Measurements from ENCODE around the gene LIN37.
A peak's percentile ranks its signal among the peaks of the same experiment; 100 is the strongest.

The LIN37 gene

DNA sequence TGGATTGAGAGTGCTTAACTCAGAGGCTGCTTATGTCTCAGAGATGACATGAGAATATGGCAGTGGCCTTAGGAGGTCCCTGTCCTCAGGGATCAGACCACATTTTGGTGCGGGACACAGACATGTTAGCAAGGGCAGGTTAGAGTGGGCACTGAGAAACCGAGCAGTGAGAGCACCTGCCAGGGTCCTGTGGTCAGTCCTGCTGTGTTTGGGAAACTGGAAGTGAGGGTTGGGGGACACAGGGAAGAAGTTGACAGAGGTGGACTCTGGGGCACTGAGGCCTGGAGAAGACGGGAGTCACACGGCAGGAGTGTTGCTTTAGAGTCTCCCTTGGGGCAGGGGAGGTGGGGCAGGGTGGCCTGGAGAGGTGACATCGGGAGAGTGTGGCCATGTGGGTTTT lies 13.5 kb upstream of the LIN37 start:
- no peak for DNase-seq (ENCODE audit: low spot score)

DNA sequence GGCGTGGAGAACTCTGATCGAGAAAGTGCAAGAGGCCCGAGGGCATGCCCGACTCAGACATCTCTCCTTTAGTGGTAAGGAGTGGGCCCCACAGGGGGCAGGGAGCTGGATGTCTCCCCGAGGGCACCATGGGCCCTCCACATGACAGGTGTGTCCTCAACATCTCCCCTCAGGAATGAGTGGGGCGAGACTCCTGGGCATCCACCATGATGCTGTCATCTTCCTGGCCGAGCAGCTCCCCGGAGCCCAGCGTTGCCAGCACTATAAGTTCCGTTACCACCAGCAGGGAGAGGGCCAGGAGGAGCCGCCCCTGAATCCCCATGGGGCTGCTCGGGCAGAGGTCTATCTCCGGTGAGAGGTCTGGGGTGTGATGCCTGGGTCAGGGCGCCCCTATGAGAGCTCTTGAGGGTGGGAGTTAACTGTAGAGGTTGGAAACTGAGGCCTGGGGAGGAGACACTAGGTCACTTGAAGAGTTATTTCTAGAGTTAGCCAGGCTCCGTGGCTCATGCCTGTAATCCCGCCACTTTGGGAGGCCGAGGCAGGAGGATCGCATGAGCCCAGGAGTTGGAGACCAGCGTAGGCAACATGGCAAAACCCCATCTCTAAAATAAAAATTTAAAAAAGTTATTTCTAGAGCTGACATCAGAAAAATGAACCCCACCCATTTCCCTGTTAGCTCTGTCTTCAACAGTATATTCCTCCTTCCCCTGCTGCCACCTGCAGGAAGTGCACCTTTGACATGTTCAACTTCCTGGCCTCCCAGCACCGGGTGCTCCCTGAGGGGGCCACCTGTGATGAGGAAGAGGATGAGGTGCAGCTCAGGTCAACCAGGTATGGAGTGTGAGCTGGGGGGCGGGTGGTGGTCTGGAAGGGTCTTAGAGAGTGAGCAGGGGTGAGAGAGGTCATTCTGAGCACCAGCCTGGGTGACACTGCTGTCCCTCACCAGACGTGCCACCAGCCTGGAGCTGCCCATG lies 11.2 kb upstream of the LIN37 start:
- peak; percentile 47 for DNase-seq (ENCODE audit: low spot score)

DNA sequence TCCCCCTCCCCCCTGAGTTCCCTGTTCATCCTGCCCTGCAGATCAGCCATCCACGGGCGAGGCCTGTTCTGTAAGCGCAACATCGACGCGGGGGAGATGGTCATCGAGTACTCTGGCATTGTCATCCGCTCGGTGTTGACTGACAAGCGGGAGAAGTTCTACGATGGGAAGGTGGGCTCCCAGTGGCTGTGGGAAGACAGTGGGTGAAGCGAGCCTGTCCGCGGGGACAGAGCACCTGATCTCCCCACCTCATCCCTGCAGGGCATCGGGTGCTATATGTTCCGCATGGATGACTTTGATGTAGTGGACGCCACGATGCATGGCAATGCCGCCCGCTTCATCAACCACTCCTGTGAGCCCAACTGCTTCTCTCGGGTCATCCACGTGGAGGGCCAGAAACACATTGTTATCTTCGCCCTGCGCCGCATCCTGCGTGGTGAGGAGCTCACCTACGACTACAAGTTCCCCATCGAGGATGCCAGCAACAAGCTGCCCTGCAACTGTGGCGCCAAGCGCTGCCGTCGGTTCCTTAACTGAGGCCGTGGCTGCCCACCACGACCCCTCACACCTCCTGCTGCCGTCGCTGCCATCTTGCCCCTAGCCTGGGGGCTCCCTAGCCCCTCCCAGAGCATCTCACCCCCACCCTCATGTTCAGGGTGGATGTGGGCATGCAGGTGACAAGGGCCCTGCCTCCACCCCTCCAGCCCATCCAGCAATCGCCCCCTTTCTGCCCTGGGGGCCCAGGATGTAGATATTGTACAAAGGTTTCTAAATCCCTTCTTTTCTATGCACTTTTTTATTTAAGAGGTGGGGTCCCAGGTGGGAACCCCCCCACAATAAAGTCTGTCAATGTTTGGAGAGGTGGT lies 10.1 kb upstream of the LIN37 start:
- no peak for DNase-seq (ENCODE audit: low spot score)

DNA sequence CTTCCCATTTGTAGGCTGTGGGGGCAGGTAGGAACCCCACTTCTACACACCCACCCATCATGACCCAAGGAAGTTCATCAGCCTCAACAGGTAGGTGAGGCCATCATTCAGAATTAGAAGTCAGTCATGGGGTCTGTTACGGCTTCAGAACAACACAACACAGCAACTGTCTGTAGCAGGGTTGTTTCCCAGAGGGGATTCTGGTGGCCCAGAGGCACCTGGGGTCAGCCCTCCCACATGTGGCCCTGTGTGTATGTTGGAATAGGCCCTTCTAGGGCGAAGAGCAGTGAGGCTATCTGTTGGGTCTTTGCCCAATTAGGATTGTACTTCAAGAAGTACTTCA lies 9.5 kb upstream of the LIN37 start:
- no peak for DNase-seq (ENCODE audit: low spot score)

DNA sequence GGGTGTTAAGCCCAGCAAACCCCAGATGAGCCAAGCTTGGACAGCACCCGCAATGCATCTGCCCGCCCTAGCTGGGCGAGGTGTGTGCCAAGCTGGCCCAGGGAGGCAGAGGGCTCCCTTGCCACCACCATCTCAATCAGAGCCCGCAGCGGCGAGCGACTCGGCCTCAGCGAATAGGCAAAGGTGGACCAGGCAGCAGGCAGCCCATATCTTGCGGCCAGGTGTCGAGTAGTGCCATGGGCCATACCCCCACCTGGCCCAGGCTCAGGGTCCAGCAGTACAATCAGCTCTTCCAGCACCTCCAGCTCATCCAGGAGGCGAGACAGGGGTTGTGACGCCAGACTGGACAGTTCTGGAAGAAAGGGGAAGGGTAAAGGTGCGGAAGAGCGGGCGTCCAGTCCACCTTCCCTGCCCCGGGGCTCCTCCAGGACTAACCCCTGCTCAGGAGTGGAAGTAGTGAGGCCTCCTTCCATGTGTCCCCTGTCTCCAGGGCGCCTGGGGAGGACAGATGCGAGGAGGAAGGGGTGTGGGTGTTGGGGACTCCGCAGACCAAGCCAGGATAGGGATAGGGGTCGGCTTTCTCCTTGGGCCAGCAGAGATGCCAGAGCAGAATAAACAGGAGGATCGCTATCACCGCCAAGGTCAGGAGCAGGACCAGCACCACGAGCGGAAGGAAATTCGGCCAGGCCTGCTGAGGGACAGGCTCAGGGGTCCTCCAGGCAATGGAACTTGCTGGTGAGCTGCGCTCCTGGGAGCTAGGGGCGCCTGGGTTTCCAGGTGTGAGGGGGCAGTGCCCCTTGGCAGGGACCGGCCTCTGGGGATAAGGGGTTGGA lies 8.9 kb upstream of the LIN37 start:
- no peak for DNase-seq (ENCODE audit: low spot score)

DNA sequence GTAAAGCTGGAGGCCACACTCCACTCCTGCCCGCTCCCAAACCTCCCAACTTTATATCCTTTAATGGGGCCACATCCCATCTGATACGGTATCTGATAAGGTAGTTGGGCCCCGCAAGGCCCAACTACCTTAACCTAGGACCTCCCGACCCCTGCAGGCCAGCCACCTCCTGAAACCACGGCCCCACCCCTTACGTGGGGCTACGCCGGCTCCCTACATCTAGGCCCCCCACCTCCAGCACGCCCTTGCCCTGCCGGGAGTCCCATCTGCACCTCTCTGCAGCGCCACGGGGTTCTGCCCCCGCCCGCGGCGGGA lies 8.3 kb upstream of the LIN37 start:
- no peak for DNase-seq (ENCODE audit: low spot score)

DNA sequence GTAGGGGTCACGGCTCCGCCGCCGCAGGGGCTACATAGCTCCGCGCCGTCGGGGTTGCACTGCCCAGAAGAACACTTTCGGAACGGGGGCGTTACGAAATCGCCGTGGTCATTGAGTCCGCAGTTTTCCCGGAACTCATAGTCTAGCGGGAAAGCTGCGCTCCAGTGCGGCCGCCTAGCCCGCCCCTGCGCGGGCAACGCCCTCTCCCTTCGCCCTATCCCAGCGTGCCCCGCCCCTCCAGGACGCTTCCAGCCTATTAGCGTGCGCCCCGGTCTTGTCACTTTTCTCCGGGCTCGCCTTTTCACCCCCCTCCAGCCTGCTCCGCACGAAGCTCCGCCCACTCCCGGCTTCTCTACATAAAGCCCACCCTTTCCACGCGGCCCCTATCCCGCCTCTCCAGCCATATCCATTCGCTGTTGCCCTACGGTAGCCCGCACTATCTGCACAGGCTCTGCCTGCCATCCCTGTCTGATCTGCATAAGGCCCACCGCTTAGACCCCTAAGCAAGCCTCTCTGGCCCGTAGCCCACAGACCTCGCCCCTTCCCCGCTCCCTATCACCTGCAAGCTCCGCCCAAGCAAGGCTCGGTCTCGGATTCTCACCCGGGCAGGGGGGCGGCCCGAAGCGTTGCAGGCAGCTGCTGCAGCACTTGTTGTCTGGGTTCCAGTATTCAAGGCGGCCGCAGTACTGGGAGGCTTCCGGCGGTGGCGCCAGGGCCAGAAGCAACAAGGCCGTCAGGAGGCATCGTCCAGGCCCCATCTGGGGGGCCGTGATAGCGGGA lies 7.8 kb upstream of the LIN37 start:
- DNase-seq (ENCODE audit: low spot score), result peak; percentile 98

DNA sequence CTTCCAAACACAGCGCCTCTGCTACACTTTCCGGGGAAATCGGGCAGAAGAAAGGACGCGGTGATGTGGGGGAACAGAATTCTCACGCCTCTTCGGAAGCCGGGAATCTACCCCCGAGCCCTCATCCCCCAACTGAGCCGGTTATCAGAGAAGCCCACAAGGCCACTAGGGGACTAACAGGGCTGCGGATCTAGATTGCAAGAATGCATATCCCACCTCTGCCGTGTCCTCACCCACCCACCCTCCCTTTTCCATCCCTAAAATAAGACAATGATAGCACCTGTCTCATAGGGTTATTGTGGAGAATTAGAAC lies 7.2 kb upstream of the LIN37 start:
- DNase-seq (ENCODE audit: low spot score), result no peak

DNA sequence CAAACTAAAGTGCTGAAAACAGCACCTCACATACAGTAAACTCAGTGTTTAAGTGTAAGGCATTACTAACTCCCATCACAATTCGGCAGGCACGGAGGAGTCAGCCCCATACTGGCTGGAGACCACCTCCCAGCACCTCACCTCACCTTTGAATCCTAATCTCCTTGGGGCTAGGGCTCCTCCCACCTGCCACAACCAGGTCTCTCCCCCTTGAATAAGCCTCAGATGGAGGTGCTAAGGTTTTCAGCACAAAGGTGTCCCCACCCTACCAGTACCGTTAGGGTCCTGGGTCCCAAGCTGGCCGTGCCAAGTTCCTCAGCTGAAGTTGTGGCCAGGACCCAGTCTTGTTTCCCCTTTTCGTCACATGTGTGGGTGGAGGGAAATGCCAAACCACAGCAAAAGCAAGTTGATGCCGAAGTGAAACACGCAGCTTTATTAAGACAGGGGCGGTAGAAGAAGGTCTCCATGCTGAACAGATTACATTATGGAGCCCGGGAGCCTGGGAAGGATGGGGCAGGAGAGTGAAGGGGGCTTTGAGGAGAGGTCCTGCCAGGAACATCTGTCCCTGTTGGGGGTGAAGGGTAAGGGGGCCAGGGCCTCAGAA lies 6.2 kb upstream of the LIN37 start, which contains the start of gene IGFLR1:
Gene IGFLR1 (minus strand): TSS at position 332 of the 604 bp plus-strand sequence. CDS start 1,272 bp downstream, outside the sequence.
- peak; percentile 58 for DNase-seq (ENCODE audit: low spot score)

DNA sequence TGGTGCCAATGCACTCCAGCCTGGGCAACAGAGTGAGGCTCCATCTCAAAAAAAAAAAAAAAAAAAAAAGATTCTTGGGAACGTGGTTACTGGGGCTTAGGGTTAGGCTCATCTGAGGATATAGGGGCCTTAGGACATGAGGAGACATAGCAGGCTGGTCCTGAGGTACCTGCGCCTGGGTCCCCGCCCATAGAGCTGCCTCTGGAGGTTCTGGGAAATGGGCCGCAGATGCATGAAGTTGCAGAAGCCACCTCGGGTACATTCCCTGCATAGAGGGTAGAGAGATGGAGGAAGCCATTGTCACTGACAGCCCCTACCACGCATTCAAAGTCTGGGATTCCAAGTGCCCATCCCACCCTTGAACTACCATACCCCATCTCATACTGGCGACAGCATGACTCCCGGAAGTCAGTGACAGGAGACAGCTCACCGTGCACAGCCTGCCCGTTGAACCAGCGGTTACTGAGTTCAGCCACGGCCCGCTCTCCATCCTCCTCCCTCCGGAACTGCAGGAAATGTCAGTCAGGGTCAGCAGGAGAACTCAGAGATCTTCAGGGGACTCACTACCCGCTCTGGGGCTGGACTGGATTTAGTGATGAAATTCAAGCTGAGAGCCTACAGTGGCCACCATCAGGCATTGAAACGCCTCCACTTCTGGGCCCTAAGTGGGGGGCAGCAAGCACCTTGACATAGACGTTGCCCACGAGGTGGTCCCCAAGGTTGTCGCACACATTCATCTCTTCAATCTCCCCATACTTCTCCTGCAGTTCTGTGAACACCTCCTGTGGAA lies 4.5 kb upstream of the LIN37 start:
- DNase-seq (ENCODE audit: low spot score), result no peak

DNA sequence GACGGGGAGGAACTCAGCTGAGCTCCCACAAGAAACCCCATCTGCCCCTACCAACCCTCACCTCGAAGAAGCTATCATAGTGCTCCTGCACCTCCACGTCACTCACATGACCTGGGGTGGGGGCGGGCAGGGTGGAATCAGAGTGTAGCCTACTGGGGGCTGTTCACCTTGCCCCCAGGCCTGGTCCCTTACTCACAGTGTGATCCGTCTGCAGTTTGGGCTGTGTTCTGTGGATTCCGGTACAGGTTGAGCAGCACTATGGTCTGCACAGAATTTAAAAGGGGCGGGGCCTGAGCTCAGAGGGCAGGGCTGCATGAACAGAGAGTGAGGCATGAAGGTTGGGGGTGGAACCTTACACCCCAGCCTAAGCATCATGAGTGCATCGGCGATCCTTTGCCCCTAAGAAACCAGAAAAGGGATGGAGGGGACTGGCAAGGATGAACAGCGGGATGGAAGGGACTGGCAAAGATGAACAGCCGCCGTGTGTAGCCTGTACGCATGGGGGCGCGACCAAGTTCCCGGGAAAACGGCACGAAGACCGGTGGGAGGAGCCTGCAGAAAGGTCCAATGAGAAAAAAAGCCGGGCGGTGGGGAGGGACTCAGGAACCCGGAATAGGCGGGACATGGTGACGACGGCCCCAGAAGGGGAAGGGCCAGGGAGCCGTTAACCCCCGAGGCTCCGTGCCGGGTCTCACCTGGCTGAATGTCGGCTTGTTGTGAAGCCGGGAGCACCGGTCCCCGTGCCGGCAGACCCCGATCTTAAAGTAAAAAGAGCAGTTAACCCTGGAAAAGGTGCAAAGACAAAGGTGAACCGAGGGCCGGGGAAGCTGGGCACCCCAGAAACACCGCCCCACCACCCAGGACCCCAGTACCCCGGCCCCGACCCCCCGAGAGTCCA lies 3.7 kb upstream of the LIN37 start:
- DNase-seq (ENCODE audit: low spot score), result peak; percentile 86

DNA sequence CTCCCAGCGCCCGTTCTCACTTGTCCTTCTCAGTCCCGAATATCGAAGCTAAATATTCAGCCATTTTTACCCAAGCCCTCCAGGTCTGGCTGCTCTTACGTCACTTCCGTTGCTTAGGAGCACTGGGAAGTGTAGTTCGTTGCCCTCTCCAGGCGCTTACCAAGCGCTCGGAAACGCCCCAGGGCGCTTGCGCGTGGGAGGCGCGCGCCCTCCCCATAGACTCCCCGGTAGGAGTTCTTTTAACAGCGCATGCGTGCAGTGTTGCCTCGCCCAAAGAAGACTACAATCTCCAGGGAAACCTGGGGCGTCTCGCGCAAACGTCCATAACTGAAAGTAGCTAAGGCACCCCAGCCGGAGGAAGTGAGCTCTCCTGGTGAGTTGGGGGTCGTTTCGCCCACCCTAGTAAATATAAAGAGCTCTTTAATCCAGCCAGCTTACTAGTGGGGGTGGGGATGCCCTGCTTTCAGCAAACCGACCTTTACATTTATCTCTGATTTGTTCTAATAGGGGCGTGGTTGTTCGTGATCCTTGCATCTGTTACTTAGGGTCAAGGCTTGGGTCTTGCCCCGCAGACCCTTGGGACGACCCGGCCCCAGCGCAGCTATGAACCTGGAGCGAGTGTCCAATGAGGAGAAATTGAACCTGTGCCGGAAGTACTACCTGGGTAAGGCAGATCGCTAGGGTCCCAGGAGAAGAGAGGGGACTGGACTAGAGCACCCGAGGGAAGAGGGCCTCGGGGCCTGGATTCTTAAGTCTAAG lies 2.9 kb upstream of the LIN37 start, which contains the start of the genes PSENEN and U2AF1L4:
Gene PSENEN (plus strand): TSS at position 324 of the 759 bp plus-strand sequence. CDS start 280 bp downstream, at position 604.
Gene U2AF1L4 (minus strand): TSS at position 91 of the 759 bp plus-strand sequence. CDS start 27 bp downstream, at position 64.
- peak; percentile 92 for DNase-seq (ENCODE audit: low spot score)

DNA sequence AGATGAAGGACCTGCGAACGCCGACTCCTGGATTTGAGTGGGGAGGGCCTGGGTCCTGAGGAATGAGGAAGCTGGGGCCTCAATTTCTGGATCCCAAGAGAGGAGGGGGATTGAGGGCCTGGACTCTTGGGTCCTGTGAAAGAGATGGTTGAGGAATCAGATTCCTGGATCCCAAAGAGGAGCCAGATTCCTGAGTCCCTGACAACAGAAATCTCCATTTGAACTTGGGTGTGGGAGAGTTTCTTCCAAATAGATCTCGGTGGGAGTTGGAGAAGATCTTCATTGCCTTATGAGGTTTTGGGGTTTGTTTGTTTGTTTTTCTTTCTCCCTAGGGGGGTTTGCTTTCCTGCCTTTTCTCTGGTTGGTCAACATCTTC lies 2.3 kb upstream of the LIN37 start:
- no peak for DNase-seq (ENCODE audit: low spot score)

DNA sequence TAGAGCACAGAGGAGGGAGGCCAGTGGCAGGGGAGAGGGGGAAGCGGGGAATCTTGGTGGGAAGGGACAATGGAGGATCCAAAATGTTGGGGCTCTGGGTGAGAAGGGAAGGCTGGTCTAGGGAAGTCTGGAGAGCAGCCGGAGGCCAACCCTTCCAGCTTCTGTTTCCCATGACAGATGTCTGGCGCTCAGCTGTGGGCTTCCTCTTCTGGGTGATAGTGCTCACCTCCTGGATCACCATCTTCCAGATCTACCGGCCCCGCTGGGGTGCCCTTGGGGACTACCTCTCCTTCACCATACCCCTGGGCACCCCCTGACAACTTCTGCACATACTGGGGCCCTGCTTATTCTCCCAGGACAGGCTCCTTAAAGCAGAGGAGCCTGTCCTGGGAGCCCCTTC lies 1.8 kb upstream of the LIN37 start:
- no peak for DNase-seq (ENCODE audit: low spot score)

DNA sequence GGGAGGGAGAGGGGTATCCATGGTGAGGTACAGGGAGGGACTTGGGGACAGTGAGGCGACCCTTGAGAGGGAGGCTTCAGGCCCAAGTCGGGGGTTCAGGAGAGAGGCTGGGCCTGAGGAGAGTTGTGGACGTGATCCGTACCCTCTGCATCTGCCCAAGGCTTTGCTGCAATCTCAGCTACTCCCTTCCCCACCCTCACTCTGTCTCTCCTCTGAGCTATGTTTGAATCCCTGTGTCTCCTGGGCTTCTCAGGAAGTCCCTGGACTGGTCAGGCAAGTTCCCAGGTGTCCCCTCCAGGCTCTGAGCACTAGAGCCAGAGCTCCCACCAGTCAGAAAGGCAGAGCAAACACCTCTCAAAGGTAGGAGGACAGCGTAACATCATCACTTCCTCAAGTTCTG lies 1.8 kb downstream of the LIN37 start:
- DNase-seq (ENCODE audit: low spot score), result no peak

DNA sequence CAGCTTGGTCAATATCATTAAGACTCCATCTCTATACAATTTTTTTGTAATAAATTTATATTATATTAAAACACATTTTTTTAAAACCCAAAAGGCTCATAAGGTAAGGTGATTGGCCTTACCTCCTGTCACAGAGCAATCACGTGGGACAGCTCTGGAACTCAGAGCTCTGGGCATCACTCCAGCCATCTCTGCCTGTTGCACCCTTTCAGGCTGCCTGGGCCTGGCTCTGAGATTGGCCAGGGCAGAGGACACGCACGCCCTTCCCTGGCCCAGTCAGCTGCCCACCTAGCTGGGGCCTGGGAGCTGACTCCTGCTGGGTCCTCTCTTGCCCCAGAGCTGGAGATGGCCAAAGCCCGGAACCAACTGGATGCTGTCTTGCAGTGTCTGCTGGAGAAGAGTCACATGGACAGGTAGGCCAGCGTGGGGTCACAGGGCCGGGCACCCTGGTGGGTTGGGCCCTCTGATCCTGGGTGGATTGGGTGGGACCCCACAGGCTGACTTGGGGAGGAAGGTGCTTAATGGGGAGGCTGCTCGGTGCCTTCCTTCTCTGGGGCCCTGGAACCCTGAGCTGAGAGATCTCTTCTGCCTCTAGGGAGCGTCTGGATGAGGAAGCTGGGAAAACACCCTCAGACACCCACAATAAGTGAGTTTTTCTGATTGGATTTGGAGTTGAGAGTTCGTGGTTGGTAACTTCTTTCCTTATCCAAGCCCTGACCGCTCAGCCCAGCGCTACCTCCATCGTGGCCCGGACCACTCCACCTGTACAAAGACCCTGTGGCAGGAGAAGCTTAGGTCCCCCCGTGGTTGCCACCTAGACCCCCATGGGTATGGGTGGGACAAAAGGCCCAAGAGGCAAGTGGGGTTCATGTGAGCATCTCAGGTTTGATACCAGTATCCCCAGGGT lies 3.7 kb downstream of the LIN37 start:
- DNase-seq (ENCODE audit: low spot score), result no peak

DNA sequence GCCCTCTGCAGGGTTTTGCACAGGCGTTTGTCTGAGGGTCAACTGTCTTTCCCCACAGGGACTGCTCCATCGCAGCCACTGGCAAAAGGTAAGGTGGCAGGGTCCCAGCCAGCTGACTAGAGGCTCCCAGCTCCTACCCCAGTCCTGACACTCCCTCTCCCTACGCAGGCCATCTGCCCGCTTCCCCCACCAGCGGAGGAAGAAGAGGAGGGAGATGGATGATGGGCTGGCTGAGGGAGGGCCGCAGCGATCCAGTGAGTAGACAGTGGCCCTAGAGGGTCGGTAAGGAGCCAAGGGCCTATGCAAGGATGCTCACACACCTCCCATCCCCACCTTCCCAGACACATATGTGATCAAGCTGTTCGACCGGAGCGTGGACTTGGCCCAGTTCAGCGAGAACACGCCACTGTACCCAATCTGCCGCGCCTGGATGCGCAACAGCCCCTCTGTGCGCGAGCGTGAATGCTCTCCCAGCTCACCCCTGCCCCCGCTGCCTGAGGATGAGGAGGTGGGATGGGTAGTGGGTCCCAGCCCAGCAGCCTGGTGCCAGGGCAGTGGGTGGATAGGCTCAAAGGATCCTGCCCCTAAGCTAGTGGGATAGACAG lies 4.5 kb downstream of the LIN37 start:
- DNase-seq (ENCODE audit: low spot score), result no peak
